HEK293 (cell line): ENCODE data around the gene PPARD.

Source experiments
- TF ChIP-seq, protein P1 (sequence below): fragments of 450-650 bp; formaldehyde crosslinking; IDR thresholded peaks from 2 replicates; pipeline ENCODE4 v1.5.1; 2016; ENCODE audit warnings: missing biosample characterization, missing genetic modification characterization
- TF ChIP-seq, protein P2 (sequence below): fragments of 450-650 bp; formaldehyde crosslinking; IDR thresholded peaks from 2 replicates; pipeline ENCODE4 v1.5.1; 2016; ENCODE audit warnings: missing biosample characterization, missing genetic modification characterization, low read depth

DNA sequence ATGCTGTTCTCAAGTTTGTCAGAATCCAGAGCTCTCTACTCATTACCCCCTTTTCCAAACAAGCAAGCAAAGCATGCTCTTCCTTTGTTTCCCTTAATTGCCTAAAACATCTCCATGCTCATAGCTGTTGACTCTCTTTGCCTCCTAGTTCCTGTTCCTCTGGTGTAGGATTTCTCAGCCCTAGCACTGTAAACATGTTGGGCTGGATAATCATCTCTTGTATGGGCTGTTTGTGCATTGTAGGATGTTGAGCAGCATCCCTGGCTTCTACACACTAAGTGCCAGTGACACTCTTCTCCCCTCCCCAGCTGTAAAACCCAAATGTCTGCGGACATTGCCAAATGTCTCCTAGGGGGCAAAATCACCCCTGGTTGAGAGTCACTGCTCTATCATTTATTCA, 14.0 kb downstream of the PPARD start:
- TF ChIP-seq, protein P1, sequence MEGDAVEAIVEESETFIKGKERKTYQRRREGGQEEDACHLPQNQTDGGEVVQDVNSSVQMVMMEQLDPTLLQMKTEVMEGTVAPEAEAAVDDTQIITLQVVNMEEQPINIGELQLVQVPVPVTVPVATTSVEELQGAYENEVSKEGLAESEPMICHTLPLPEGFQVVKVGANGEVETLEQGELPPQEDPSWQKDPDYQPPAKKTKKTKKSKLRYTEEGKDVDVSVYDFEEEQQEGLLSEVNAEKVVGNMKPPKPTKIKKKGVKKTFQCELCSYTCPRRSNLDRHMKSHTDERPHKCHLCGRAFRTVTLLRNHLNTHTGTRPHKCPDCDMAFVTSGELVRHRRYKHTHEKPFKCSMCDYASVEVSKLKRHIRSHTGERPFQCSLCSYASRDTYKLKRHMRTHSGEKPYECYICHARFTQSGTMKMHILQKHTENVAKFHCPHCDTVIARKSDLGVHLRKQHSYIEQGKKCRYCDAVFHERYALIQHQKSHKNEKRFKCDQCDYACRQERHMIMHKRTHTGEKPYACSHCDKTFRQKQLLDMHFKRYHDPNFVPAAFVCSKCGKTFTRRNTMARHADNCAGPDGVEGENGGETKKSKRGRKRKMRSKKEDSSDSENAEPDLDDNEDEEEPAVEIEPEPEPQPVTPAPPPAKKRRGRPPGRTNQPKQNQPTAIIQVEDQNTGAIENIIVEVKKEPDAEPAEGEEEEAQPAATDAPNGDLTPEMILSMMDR (tag by site-specific recombination), result no peak
- TF ChIP-seq, protein P2, sequence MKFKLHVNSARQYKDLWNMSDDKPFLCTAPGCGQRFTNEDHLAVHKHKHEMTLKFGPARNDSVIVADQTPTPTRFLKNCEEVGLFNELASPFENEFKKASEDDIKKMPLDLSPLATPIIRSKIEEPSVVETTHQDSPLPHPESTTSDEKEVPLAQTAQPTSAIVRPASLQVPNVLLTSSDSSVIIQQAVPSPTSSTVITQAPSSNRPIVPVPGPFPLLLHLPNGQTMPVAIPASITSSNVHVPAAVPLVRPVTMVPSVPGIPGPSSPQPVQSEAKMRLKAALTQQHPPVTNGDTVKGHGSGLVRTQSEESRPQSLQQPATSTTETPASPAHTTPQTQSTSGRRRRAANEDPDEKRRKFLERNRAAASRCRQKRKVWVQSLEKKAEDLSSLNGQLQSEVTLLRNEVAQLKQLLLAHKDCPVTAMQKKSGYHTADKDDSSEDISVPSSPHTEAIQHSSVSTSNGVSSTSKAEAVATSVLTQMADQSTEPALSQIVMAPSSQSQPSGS (tag by site-specific recombination), result no peak
